NCI-H1105 (cell line): Measurements from ENCODE around the gene ZNF691.
"Not testable (repeated sequence)": the region's sequence is repeated elsewhere in the genome, so short reads cannot be mapped to it uniquely, and the experiment has no call there.

Experiments used
- DNase-seq: peaks from one replicate; lab custom pipeline; 2025; lab: John Stamatoyannopoulos, UW

Gene ZNF691

GRCh38 chr1:42860339-42861013 is 14.1 kb downstream of the ZNF691 start:
- DNase-seq, result no peak

GRCh38 chr1:42861014-42861399 is 14.6 kb downstream of the ZNF691 start:
- no peak for DNase-seq

GRCh38 chr1:42866549-42866948 is 20.1 kb downstream of the ZNF691 start:
- DNase-seq, result no peak

GRCh38 chr1:42868466-42868865 is 22.1 kb downstream of the ZNF691 start:
- not testable (repeated sequence) for DNase-seq

- not testable (repeated sequence) for DNase-seq
These were observed 22.8 kb downstream of the ZNF691 start for GRCh38 chr1:42869254-42869653.

GRCh38 chr1:42869751-42870150 is 23.3 kb downstream of the ZNF691 start:
- not testable (repeated sequence) for DNase-seq

GRCh38 chr1:42873108-42873507 is 26.7 kb downstream of the ZNF691 start:
- not testable (repeated sequence) for DNase-seq

GRCh38 chr1:42873670-42874069 is 27.3 kb downstream of the ZNF691 start:
- no peak for DNase-seq

- DNase-seq, result no peak
These were observed 29.6 kb downstream of the ZNF691 start for GRCh38 chr1:42876009-42876408.

GRCh38 chr1:42877380-42877779 is 31.0 kb downstream of the ZNF691 start:
- no peak for DNase-seq

GRCh38 chr1:42880384-42880783 is 34.0 kb downstream of the ZNF691 start:
- DNase-seq, result no peak

GRCh38 chr1:42886046-42886739 is 39.8 kb downstream of the ZNF691 start:
- DNase-seq, result no peak

- DNase-seq, result no peak
These were observed 40.4 kb downstream of the ZNF691 start for GRCh38 chr1:42886800-42887199.

- no peak for DNase-seq
These were observed 41.0 kb downstream of the ZNF691 start for GRCh38 chr1:42887366-42887765.

- no peak for DNase-seq
These were observed 41.7 kb downstream of the ZNF691 start for GRCh38 chr1:42888013-42888633.

- DNase-seq, result no peak
These were observed 42.9 kb downstream of the ZNF691 start for GRCh38 chr1:42889264-42889663.

- no peak for DNase-seq
These were observed 45.2 kb downstream of the ZNF691 start for GRCh38 chr1:42891465-42892138.

GRCh38 chr1:42899960-42900359 is 53.5 kb downstream of the ZNF691 start:
- DNase-seq, result not testable (repeated sequence)
